ENCODE results near the gene SIRT1. TPM values are rescaled to one million over a fixed set of nuclear protein-coding genes. Genes with fewer than 3 reads are reported as not detected.

SIRT1 gene
- total and polyA plus RNA-seq, 9 of the 15 experiments (the other 6 are each of a cell fraction or from before 2014, with no cell fraction given): 7.8 to 25.8 (median 19.1) TPM

GRCh38 chr10:67864607-67865371 is 19.7 kb upstream of the SIRT1 start:
- H2AFZ ChIP-seq (ENCODE audit: low read depth, low read length): peak overlapping the region; percentile 42; the same call in 1 of the 2 replicates
- no peaks in the 10 kb centered on the region for H3K9me1 ChIP-seq (ENCODE audit: control insufficient read depth, insufficient read depth, low read length)
- no peaks in the 10 kb centered on the region for H3K79me2 ChIP-seq (ENCODE audit: control insufficient read depth, insufficient read depth, low read length)
- H3K4me2 ChIP-seq (ENCODE audit: insufficient read depth, low read length): no peak overlapping the region
- CTCF ChIA-PET (ENCODE audit: low intra/inter-chr PET ratio): no interaction called here
- no TSS peak for BruUV-seq (replicated peaks)
- no peaks in the 10 kb centered on the region for H4K20me1 ChIP-seq (replicated peaks; ENCODE audit: control insufficient read depth, insufficient read depth, low read length)
- no peaks in the 10 kb centered on the region for H3K9me3 ChIP-seq (replicated peaks; ENCODE audit: control insufficient read depth, insufficient read depth, low read depth, low read length)
- no peaks in the 10 kb centered on the region for H3K27me3 ChIP-seq (ENCODE audit: control insufficient read depth in 2 of 2, insufficient read depth in 2 of 2, low read length in 2 of 2)
- ATAC-seq (no peak), FAIRE-seq (no peak), DNase-seq (ENCODE audit: extremely low read depth in 1 of 4, low spot score in 3 of 4) (no peak)
- H3K27ac ChIP-seq (ENCODE audit: extremely low read depth, low read depth, low read length): no peak overlapping the region
- in situ Hi-C loops (cut with MboI): no loop called here
- no peak overlapping the region for H3K9ac ChIP-seq (ENCODE audit: insufficient read depth in 1 of 2, low read depth in 2 of 2, low read length in 2 of 2)
- intact Hi-C loops (cut with micrococcal nuclease): loop anchor here (10.0 kb wide), 1 partner anchor 1030 kb away; no protein-coding TSS in a partner anchor
- no peak overlapping the region for H3K4me3 ChIP-seq
- no peaks in the 10 kb centered on the region; a peak in 1 of 5 replicates for H3K4me1 ChIP-seq (replicated peaks in 1 of 2; ENCODE audit: control insufficient read depth in 2 of 2, insufficient read depth in 2 of 2, low read length in 2 of 2)
- no peaks in the 10 kb centered on the region for H3K36me3 ChIP-seq (ENCODE audit: control insufficient read depth, insufficient read depth, low read length)
- POLR2A ChIA-PET: interaction anchor here (1.0 to 2.6 kb wide), 4 partner anchors 10 to 20 kb away, joined by 3 to 9 read pairs (median 4); partner anchors contain the start of gene SIRT1
- 60% methylated on average over 10 of the region's 10 CpGs for WGBS (ENCODE audit: insufficient coverage, low coverage, missing lambda C conversion rate)
- TF ChIP-seq CREB5 (CRISPR knock-in tag; IDR thresholded peaks at IDR 0.05) (no peak), PCBP2 (IDR thresholded peaks at IDR 0.05; ENCODE audit: low read depth, low read length, poor library complexity, severe bottlenecking) (no peak), MEIS2 (IDR thresholded peaks at IDR 0.05; ENCODE audit: partially characterized antibody) (no peak), E2F5 (CRISPR knock-in tag; IDR thresholded peaks at IDR 0.05) (no peak), CHD4 (IDR thresholded peaks at IDR 0.05; ENCODE audit: insufficient read depth, insufficient replicate concordance, low read depth, low read length, poor library complexity, severe bottlenecking) (no peak), IRF9 (tag; IDR thresholded peaks at IDR 0.05) (no peak), ZNF165 (CRISPR knock-in tag; IDR thresholded peaks at IDR 0.05; ENCODE audit: borderline replicate concordance) (no peak), ZNF197 (CRISPR knock-in tag; IDR thresholded peaks at IDR 0.05; ENCODE audit: low read depth) (no peak), TBL1XR1 (IDR thresholded peaks at IDR 0.05; ENCODE audit: low read length in 2 of 2) (no peak), ZNF280B (CRISPR knock-in tag; IDR thresholded peaks at IDR 0.05) (no peak), GTF3C2 (IDR thresholded peaks at IDR 0.05; ENCODE audit: borderline replicate concordance, extremely low read depth, insufficient read length) (no peak), MIER1 (IDR thresholded peaks at IDR 0.05; ENCODE audit: low read depth) (no peak)

All from K562 (cell line).